ENCODE data around the gene SUGP2.

- TF ChIP-seq CTCF (IDR thresholded peaks at IDR 0.05), result no peak
- TF ChIP-seq EZH2phosphoT487 (IDR thresholded peaks at IDR 0.05), result no peak
- no peak for TF ChIP-seq EZH2 (IDR thresholded peaks at IDR 0.05)
These were observed 54.7 kb downstream of the SUGP2 start for GRCh38 chr19:18978616-18979015.
